HG02938 (cell line): Measurements from ENCODE around the gene RABGGTA.

Experiments used
- ATAC-seq: cut with Tn5 transposase; IDR thresholded peaks from one replicate; pipeline ENCODE4 v1.9.1; 2021; ENCODE audit warnings: mild to moderate bottlenecking, moderate library complexity; ENCODE audit not compliant: unreplicated experiment

Gene RABGGTA

GRCh38 chr14:24261969-24262327 is 9.4 kb downstream of the RABGGTA start:
- no peak for ATAC-seq

- no peak for ATAC-seq
These were observed 10.0 kb downstream of the RABGGTA start for GRCh38 chr14:24261256-24261968.

DNA sequence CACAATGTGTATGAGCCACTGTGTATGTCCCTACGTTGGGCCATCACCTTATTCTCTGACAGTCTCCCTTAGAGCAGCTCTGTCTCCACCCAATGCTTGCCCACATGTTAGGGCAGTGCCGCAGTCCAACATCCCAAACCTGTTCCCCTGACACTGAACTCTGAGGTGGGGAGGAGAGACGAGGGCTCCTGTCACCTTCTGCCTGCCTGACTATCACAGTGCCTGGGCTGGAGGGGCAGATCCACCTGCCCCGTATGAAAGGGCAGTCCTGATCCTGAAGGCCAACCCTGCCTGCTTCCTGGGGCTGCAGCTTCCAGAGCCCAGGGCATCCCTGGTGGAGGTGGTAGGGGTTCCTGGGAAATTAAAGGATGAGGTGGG is 10.6 kb downstream of the RABGGTA start:
- ATAC-seq: no peak

DNA sequence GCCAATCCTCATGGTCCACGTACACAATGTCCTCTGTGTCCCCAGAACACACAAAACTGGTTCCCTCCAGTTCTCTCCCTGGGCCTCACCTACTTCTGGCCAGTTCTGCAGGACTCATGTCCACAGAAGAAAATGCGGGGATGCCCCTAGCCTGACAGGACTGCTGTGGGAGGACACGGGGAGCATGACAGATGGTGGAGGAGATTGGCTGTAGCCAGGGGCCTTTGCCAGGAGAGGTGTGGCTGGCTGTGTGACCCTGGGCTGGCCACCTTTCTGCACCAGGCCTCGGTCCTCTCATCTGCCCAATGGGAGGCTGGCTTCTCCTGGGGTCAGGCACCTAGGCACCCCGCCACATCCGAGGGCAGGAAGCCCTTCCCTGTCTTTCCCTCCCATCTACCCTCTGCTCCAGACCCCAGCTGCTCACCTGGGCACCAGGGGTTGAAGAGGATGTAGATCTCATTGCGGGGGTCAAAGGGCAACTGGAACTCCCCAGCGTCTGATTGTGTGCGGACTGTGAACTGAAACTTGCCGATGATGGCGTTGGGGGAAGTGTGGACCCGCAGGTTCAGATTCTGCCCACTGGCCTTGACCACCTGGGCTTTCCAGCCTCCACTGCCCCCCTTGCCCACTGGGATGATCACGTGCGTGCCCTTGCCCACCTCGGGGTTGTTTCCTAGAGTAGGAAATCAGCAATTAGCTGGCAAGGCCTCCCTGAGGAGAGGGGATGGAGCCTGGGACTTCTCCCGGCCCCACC is 11.2 kb downstream of the RABGGTA start:
- no peak for ATAC-seq

DNA sequence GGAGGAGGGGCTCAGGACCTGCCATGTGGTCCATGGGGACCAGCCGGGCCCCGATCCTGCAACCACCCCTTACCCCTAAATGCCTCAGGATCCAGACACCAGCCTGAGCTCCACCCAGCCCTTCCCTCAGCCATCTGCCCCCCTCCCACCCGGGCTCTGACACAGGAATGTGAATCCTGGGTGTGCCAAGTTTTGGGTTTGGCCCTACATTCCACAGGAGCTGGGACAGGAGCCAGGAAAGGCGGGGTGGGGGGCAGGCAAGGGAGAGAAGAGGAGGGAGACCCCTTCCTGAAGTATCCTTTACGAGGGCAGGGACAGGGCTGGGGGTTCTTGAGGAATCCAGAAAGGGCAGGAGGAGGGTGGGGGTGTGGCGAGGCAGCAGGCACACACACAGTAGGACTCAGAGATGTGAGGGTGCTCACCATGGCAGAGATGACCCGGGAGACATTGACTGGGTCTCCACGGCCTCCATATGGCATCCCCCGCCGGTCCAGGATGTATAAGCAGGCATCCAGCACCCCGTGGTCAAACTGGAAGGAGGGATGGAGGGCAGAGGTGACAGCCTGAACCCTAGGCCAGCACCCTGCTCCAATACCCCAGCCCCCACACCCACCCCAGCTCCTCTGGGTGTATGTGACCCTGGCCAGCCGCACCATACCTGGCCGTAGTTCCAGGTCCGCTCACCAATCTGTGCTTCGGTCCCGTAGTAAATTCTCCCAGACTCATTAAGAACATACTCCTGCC is 11.9 kb downstream of the RABGGTA start:
- no peak for ATAC-seq

GRCh38 chr14:24258548-24259265 is 12.7 kb downstream of the RABGGTA start:
- no peak for ATAC-seq

- no peak for ATAC-seq
These were observed 13.3 kb downstream of the RABGGTA start for GRCh38 chr14:24258119-24258518.

GRCh38 chr14:24256960-24257359 is 14.4 kb downstream of the RABGGTA start:
- ATAC-seq: no peak

GRCh38 chr14:24255931-24256711 is 15.3 kb downstream of the RABGGTA start:
- no peak for ATAC-seq

DNA sequence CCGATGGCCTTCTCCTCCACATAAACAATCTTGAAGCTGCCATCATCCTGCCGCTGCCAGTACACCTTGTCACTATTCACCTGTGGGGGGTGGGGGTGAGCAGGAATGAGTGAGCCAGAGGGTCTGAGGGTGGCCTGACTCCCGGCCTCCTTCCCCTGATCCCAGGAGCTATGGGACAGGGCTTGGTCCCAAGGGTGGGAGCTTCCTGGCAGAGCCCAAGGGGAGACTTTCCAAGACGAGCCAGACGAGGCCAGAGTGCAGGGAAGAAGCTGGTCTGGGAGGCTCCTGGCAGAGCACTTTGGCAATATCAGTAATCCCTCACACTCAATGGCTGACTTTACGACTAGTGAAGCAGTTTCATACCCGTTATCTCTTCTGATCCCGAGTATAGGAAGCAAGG is 16.0 kb downstream of the RABGGTA start:
- ATAC-seq: no peak

GRCh38 chr14:24254630-24255392 is 16.6 kb downstream of the RABGGTA start:
- ATAC-seq: no peak

GRCh38 chr14:24253936-24254335 is 17.5 kb downstream of the RABGGTA start:
- ATAC-seq: no peak

DNA sequence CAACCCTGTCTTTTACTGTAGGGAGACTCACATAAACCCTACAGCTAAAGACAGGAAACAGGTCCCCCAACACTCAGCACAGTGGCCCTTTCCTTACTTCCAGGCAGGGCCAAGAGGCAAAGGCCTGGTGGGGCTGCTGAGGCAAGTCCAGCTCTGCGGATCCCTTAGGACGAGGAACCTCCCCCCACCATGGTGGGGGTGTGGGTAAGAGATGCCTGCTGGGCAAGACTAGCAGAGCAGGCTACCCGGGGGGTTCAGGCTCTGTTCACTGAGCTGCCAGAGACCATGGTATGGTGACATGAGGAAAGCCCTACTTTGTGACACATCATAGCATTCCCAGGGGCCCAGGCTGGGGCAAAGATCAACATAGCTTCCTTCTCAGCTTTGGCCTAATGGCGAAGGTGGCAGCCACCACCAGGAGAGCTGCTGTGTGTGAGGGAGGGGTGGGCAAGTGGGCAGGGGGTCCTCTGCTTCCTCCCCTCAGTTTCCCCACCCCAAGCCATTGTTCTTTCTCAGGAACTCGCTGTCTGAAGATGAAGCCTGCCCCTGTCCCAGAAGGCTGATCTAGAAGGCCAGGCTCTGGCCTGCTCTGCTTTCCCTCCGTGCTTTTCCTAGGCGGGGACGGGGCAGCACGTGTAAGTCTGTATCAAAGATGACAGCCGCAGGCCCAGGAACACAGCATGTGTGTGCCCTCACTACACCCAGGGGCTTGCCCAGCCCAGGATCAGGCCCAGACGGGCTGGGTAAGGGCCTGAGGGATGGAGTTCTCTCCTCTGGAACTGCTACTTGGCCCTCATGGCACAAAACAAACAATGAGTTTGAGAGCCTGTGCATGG is 18.9 kb downstream of the RABGGTA start:
- ATAC-seq: no peak

GRCh38 chr14:24251880-24252288 is 19.5 kb downstream of the RABGGTA start:
- ATAC-seq: no peak

GRCh38 chr14:24250354-24250753 is 21.0 kb downstream of the RABGGTA start:
- no peak for ATAC-seq

DNA sequence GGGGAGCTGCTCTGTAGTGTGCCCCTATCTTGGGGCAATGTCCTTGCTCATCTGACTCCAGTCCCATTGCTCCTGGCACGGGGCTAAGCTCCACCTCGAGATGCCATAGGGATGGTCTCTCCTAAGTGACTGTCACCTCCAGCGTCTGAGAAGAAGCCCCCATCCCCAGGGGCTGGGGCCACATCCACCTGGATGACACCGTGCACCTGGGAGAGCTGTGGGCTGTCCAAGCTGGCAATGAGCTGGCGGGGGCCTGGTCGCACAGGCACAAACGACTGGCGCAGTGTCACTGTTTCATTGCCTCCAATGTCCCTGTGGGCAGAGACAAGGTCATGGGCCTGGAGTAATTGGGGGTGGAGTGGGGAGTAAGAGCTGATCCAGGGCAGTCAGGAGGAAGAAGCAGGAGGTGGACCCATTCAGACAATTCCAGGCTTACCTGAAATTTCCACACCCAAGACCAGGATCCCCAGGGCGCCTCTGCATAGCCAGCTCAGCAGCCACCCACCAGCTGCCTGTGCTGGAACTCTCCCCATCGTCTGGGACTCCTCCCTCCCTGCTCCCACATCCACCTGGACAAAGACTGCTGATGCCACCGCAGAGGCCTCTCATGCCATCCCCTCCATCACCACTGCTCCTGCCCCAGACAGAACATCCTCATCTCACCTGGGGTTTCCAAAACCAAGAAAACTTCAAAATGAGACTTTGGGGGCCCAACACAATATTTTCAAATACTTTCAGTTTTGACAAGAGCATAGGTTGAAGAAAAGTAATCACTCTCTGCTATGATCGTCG is 22.0 kb downstream of the RABGGTA start:
- ATAC-seq: no peak

DNA sequence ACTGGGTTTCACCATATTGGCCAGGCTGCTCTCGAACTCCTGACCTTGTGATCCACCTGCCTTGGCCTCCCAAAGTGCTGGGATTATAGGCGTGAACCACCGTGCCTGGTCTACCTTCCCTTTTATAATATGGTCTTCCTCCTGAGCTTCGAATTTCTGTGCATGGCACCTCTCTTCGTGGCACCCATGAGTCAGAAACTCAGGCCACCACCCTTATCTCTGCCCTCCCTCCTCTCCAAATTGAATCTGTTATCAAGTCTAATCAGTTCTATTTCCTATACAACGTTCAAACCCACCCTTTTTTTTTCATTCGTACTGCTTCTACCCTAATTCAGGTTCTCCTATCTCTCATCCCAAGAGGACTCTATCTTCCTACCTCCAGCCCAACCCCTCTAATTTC is 24.0 kb downstream of the RABGGTA start:
- no peak for ATAC-seq

- ATAC-seq: no peak
These were observed 24.6 kb downstream of the RABGGTA start for GRCh38 chr14:24246765-24247212.
